ENCODE data around the gene CFAP52.
"Not testable (repeated sequence)": the region's sequence is repeated elsewhere in the genome, so short reads cannot be mapped to it uniquely, and the experiment has no call there.

Gene CFAP52

GRCh38 chr17:9575381-9576101 is 901 bp upstream of the CFAP52 start, which contains the start of gene STX8:
TSS of gene STX8 (minus strand) at chr17:9575820. CDS start at chr17:9575808, 12 bp downstream.
- peak; percentile 85 for DNase-seq

DNA sequence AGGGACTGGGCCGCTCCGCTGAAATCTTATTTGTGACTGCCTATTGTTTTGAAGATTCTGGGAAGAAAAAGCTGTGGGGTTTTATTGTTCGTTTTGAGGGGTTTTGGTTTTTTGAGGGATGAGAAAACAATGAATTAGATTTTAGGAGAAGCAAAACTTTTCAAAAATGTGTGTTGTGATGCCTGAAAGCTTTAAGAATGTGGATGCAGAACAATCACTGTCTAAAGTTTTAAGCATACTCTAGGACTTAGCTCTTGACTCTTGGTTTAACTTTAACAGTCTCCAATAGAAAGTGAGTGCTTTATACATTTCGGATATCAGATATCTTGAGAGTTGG is 899 bp downstream of the CFAP52 start:
- DNase-seq, result no peak

GRCh38 chr17:9587969-9588656 is 11.7 kb downstream of the CFAP52 start:
- DNase-seq, result no peak

DNA sequence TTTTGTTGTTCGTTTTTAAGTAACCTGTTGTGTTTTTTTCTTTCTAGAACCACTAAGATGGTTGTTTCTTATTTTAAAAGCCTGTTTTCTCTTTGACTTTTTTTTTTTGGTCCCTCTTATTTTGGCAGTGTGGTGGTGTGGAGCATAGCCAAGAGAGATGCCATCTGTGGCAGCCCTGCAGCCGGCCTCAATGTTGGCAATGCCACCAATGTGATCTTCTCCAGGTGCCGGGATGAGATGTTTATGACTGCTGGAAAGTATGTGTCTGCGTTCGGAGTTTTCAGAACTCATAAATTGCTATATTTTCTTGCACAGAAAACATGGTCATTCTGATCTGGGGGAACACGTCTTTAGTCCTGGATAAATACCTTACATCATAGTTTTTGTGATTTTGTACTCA is 17.6 kb downstream of the CFAP52 start:
- no peak for DNase-seq

DNA sequence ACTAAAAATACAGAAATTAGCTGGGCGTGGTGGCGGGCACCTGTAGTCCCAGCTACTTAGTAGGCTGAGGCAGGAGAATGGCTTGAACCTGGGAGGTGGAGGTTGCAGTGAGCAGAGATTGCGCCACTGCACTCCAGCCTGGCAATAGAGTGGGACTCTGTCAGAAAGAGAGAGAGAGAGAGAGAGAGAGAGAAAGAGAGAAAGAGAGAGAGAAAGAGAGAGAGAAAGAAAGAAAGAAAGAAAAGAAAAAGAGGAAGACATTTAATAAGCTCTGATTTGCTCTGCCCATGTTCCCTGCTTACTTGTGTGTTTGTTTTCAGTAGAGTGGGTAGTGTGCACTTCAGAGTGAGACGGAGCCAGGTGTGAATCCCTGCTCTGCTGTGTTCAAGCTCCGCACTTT is 21.2 kb downstream of the CFAP52 start:
- not testable (repeated sequence) for DNase-seq

DNA sequence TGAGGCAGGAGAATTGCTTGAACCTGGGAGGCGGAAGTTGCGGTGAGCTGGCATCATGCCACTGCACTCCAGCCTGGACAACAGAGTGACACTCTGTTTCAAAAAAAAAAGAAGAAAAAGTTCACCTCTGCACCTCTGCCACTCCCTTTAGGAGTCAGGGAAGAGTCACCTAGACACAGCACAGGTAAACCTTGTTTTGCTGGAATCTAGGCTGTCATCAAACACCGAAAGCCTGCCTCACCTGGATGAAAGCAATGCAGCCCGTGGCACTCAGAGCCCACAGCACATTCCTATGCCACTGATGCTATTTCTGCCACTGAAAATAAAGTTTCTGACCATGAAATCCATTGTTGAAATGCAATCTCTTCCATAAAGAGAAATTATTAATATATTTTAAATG is 22.2 kb downstream of the CFAP52 start:
- no peak for DNase-seq

DNA sequence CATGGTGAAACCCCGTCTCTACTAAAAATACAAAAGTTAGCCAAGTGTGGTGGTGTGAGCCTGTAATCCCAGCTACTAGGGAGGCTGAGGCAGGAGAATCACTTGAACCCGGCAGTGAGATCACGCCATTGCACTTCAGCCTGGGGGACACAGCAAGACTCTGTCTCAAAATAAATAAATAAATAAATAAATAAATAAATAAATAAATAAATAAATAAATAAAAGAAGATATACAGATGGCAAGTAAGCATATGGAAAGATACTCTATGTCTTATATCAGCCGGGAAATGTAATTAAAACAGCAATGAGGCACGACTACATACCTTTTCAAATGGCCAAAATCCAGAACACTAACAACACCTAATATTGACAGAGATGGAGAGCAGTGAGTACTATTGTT is 28.1 kb downstream of the CFAP52 start:
- not testable (repeated sequence) for DNase-seq

DNA sequence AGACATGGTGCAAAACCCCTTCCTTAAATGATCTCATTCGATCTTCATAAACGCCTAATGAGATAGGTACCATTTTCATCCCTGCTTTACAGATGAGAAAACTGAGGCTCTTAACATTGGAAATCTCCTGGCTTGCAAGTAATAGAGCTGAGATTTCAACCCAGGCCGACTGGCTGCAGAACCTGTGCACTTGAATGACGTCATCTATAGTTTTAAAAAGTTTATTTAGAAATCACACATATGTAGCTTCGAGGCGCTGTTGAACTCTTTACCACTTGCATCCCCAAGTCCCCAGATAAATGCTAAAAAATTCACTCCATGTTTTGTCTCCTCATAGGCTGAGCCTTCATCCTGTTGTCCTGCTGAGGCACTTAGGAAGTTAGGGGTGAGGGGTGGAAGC is 30.0 kb downstream of the CFAP52 start:
- no peak for DNase-seq

- not testable (repeated sequence) for DNase-seq
These were observed 30.6 kb downstream of the CFAP52 start for GRCh38 chr17:9607058-9607457.

DNA sequence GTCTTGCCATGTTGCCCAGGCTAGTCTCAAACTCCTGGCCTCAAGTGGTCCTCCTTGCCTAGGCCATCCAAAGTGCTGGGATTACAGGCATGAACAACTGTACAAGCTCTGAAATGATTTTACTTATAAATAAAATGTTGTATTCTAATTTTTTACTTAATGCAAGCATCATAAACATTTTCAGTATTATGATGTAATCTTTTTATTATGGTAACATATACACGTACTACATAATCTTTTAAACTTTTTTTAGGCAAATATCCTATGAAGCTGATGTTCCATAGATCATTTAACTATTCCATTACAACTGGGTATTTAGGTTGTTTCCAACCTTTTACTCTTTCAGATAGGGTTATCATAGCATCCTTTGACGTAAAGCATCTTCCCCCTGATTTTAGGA is 35.1 kb downstream of the CFAP52 start:
- DNase-seq, result no peak

DNA sequence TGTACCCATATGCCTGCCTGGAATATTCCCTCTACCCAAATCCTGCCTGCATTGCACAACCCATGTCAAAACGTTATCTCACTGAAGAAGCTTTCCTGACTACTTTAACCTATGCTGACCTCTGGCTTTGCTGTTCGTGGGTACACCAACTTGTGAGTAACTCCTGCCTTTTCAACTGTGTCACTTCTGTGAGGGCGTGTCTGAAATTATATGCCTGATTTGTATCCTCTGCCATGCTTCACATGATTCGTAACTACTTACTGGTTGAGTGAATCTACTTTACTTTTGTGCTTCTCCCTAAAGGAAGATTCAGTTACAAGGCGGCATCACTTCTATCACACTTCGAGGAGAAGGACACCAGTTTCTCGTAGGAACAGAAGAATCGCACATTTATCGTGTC is 35.6 kb downstream of the CFAP52 start:
- no peak for DNase-seq

DNA sequence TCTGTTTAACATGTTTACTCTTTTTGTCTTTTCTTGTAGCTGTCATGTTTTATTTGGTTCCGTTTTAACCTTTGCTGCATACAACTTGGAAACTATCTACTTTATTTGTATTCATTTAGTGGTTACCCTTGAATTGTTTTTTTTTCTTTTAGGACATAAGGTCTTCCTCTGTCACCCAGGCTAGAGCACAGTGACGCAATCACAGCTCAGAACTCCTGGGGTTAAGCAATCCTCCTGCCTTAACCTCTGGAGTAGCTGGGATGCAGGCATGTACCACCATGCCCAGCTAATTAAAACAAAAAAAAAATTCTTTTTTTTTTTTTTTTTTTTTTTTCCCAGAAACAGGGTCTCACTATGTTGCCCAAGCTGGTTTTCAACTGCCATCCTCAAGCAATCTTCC is 39.0 kb downstream of the CFAP52 start:
- no peak for DNase-seq

DNA sequence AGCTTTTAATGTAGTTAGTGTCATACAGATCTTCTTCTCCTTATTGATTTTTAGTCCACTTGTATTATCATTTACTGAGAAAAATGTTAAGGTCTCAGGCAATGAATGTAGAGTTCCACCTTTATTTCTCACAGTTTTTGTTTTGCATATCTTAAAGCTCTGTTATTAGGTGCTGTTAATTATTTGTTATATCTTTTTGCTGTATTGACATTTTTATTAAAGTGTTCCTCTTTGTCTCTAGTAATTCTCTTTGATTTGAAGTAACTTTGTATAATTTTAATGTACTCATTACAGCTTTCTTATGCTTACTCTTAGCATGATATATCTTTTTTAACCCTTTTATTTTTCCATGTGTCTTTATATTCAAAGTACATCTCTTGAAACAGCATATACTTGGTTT is 46.5 kb downstream of the CFAP52 start:
- DNase-seq, result no peak

DNA sequence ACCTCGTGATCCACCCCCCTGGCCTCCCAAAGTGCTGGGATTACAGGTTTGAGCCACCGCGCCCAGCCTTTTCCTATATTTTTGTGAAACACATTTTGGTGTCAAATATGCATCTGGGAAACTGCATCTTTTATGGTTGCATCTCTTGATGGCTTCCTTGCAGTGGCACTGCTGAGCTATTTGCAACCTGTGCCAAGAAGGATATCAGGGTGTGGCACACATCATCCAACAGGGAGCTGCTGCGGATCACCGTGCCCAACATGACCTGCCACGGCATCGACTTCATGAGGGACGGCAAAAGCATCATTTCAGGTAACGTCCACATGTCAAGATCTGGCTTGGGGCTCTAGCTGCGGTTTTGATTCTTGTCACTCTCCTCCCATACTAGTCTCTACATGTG is 52.1 kb downstream of the CFAP52 start:
- no peak for DNase-seq

- no peak for DNase-seq
These were observed 56.3 kb downstream of the CFAP52 start for GRCh38 chr17:9632741-9633140.

DNA sequence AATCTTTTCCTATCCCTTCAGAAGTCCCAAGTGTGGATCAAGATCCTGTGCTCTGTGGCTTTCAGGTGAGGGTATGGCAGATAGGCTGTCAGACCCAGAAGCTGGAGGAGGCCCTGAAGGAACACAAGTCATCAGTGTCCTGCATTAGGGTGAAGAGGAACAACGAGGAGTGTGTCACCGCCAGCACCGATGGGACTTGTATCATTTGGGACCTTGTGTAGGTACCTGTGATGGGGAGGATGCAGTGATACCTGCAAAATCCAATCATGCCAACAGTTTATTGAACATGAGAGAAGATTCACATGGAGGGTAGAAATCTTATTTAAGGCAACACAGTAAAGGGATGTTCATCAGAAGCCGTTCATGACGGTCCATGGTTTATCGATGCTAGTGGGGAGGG is 58.9 kb downstream of the CFAP52 start:
- no peak for DNase-seq

- DNase-seq, result no peak
These were observed 60.1 kb downstream of the CFAP52 start for GRCh38 chr17:9636501-9636900.

GRCh38 chr17:9640388-9640787 is 63.9 kb downstream of the CFAP52 start:
- DNase-seq, result not testable (repeated sequence)

DNA sequence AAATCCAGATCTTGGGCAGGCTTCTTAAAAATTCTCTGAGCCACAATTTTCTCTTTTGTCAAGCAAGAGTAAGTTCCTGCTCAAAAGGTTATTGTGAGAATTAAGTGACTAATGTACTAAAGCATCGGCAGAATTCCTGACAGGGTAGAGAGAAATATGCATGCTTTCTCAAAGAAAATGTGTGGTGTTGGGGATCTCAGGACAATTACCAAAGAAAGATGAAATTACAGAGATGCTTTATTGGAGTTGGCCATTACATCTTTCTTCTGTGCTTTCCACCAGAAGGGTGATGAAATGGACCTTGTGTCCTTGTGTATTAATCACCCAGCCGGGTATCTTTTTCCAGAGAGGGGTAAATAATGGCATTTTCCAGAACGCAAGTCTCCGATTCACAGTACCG is 67.2 kb downstream of the CFAP52 start:
- DNase-seq, result no peak

DNA sequence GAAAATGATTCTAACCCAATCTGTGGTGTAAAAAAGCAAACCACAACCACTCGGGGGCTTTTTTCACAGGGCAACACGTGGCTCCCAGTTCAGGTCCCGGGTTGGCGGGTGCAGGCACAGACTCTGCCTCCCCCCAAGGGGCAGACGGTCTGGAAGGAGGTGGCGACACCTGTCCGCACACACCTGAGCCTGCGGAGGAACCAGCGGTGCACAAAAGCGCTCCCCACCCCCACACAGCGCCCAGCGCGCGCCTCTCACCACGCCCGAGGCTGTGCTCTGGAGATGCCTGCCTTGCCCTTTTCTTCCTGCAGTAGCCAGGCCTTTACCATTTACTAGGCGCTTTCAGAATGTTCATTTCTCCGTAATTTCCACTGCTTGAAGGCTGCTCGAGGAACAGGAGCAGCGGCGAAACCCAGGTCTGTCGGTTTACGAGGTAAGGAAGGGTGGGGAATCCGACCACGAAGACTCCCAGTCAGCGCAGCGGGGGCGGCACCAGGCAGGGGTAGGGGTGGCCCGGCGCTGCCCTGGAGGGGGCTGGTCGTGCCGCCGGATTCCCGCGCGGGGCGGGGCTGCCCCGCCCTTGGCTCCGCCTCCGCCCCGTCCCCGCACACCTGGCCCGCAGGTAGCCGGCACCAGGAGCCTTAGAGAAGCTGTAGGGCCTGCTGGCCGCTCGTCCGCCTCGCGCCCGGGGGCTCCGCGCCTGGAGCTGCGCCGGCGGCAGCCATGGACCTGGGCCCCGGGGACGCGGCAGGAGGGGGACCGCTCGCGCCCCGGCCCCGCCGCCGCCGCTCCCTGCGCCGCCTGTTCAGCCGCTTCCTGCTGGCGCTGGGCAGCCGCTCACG is 68.7 kb downstream of the CFAP52 start, which contains the start of gene USP43:
Gene USP43, plus strand, starts transcription at position 608 of the 842 bp plus-strand sequence. Its CDS starts 116 bp downstream, at position 724.
- peak; percentile 80 for DNase-seq

- DNase-seq, result peak; percentile 59
These were observed 69.6 kb downstream of the CFAP52 start for GRCh38 chr17:9645851-9646545.

DNA sequence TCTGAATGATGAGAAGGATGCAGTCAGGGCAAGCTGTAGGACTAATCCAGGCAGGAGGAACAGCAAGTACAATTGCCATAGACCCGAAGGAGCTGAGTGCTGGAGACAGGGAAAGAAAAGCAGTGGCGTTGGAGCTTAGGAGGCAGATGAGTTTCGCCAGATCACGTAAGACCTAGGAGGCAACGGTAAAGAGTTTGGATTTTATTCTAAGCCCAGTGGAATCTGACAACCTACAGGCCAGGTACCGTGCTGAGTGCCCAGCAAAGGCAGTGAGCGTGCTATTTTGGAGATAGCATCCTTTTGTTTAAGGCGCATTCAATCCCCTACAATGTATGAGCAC is 70.1 kb downstream of the CFAP52 start:
- peak; percentile 57 for DNase-seq

- DNase-seq, result peak; percentile 48
These were observed 70.6 kb downstream of the CFAP52 start for GRCh38 chr17:9647014-9647413.
